GM21619 (cell line): ENCODE data around the gene UGCG.
"Not testable (repeated sequence)": the region's sequence is repeated elsewhere in the genome, so short reads cannot be mapped to it uniquely, and the experiment has no call there.

ENCODE experiments used
- ATAC-seq: cut with Tn5 transposase; IDR thresholded peaks from one replicate; pipeline ENCODE4 v1.9.1; 2021; ENCODE audit not compliant: unreplicated experiment

Gene UGCG

DNA sequence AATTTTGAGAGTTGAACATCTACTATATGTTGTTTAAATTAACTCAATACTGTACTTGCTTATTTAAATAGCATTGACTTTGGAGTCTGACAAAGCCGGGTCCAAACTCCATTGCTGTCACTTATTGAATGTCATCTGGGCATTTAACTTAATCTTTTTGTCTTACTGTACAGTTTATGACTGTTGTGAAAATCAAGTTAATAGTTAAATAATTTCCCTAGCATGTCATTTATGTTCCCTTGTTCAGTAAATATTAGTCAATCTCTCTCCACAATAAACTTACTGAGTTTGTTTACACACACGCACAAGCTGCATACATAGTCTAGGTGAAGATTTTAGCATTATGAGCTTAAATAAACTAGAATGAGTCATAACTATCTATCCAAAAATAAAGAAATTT is 6.3 kb upstream of the UGCG start:
- ATAC-seq = no peak

DNA sequence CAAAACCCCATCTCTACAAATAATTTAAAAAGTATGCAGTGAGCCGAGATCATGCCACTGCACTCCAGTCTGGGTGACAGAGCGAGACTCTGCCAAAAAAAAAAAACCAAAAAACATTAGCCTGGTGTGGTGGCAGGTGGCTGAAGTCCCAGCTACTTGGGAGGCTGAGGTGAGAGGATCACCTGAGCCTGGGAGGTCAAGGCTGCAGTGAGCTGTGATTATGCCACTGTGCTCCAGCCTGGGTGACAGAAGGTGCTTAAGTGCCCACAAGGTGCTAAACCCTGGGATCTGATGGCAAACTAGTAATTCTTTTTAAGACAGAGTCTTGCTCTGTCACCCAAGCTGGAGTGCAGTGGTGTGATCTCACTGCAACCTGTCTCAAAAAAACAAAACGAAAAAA is 5.7 kb upstream of the UGCG start:
- ATAC-seq = not testable (repeated sequence)

- no peak for ATAC-seq
Measured at GRCh38 chr9:111891910-111892499, 4.6 kb upstream of the UGCG start.

DNA sequence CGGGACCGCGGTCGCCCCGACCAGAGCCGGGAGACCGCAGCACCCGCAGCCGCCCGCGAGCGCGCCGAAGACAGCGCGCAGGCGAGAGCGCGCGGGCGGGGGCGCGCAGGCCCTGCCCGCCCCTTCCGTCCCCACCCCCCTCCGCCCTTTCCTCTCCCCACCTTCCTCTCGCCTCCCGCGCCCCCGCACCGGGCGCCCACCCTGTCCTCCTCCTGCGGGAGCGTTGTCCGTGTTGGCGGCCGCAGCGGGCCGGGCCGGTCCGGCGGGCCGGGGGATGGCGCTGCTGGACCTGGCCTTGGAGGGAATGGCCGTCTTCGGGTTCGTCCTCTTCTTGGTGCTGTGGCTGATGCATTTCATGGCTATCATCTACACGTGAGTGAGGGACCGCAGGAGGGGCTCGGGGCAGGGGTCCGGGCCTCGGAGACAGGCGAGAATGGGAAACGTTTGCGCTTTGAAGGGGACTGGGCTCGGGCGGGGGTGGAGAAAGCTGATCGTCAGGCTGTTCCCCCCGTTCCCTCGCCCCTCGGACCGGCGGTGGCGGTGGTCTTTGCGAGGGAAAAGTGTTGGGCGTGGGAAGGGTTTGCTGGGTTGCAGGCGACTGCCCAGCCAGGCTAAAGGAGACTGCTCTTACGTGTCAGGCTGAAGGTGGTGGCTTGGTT is 457 bp downstream of the UGCG start:
- ATAC-seq = peak; percentile 37

DNA sequence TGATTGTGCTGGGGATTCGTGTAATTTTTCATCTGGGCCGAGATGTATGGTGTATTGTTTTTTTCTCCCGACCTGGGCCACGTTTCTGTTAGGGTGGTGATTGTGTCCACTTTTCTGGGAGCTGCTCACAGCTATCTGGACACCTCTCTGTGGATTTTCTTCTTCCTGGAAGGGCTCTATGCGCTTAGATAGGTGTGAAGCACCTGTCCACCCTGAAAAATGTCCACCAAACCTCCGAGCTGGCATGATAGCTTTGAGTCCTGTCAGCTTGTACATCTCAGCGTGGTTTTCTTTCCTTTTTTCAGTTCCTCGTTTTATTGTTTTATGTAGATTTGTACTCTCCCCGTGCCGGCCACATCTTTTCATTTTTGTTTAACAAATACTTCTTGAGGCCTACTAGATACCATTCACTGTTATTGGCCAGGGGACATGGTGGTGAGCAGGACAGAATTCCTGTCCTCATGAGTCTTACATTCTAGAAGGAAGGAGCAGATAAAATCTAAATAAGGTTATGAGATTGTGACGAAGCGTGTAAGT is 1.1 kb downstream of the UGCG start:
- ATAC-seq = no peak

DNA sequence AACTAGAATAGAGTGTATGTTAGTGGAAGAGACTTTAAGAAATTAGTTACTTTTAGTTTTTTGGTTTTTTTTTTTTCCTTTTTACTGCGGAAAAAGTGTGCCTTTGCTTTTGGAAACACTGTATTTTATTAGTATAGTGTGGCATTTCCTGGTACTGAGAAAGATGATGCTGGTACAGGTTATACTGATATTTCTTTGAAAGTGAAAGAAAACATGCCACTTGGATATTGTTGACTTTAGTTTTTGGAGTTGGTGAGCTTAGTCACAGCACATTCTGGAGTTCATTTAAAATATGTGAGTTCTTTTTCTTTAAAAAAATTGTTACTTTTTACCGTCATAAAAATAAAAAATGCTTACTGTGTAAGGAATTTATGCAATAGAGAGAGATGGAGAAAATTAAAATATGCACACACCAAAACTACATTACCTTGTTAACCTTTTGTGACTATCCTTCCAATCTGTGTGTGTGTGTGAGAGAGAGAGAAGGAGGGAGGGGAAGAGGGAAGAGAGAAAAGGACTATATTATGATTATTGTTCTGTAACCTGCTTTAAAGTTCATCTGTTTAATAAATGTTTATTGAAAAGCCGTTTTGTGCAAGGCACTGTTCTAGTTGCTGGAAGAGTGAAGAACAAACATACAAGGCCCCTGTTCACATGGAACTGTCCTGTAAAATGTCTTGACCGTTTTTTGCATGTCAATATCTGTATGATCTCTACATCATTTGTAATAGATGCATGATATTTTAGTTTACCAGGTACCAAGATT is 1.9 kb downstream of the UGCG start:
- ATAC-seq = no peak

DNA sequence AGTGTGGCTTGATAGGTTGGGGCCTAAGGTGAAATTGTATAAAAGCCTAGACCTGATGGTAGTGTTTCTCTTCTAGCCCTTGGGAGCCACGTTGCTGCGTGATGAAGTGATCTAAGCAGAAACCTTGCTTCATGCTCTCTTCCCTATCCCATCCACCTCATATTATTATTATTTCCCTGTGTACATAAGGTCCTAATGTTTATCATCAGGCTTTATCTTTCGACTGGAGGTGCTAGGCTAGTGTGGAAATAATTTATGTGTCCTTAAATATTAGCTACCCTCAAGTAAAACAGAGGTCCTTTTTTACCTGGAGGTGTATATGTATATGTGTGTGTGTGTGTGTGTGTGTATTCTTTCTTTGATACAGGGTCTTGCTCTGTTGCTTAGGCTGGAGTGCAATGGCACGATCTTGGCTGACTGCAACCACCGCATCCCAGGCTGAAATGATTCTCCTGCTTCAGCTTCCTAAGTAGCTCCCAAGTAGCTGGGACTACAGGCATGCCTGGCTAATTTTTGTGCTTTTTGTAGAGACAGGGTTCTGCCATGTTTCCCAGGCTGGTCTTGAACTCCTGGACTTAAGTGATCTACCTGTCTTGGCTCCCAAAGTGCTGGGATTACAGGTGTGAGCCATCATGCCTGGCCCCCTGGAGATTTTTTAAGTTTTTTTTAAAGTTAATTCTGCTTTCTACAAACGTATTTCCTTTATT is 3.7 kb downstream of the UGCG start:
- no peak for ATAC-seq

GRCh38 chr9:111900858-111901612 is 4.4 kb downstream of the UGCG start:
- ATAC-seq = no peak

DNA sequence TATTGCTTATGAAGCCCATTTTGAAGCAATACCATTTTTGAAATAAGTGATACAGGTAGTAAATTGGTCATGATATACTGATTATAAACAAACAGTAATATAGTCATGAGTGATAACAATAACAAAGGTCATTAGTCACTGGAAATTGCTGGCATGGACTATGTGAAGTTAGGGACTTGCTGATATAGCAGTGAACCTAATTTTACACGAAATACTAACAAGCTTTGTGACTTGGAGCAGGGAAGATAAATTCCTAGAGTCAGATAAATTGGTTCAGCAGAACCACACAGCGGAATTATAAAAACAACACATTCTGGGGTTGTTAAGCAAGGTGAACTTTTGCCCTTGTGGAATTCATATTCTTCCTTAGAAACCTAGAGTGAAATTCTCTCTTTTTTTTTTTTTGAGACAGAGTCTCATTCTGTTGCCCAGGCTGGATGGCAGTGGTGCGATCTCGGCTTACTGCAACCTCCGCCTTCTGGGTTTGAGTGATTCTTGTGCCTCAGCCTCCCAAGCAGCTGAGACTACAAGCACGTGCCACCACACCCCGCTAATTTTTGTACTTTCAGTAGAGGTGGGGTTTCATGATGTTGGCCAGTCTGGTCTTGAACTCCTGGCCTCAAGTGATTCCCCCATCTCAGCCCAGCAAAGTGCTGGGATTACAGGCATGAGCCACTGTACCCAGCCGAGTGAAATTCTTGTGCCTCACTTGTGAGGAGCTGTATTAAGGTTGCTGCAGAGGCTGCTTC is 6.0 kb downstream of the UGCG start:
- ATAC-seq = no peak

DNA sequence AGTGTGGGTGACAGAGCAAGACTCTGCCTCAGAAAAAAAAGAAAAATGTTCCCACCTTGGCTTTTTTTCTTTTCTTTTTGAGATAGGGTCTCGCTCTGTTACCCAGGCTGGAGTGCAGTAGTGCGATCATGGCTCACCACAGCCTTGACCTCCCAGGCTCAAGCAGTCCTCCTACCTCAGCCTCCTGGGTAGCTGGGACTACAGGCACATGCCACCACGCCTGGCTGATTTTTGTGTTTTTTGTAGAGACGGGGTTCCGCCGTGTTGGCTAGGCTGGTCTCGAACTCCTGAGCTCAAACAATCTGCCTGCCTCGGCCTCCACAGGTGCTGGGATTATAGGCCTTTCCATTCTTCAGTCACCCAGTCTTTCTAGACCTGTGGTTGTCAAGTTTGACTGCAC is 6.9 kb downstream of the UGCG start:
- not testable (repeated sequence) for ATAC-seq

DNA sequence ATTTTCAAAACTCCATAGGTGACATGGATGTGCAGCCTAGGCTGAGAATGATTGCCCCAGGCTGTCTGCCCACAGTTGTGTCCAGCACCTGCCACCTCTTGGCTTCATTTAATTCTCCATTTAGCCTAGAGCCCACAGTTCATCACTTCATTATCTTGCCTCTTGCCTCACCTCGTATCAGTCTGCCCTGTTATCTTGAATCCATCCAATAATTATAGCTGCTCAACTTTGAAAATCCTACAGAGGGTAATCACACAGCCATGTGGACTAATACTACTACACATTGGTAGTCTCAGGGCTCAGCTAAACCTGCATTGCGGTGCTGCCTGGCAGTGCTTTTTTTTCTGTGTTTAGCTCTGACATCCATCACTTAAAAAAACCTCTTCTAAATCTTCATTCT is 7.4 kb downstream of the UGCG start:
- no peak for ATAC-seq

GRCh38 chr9:111904891-111905291 is 8.3 kb downstream of the UGCG start:
- ATAC-seq = no peak

DNA sequence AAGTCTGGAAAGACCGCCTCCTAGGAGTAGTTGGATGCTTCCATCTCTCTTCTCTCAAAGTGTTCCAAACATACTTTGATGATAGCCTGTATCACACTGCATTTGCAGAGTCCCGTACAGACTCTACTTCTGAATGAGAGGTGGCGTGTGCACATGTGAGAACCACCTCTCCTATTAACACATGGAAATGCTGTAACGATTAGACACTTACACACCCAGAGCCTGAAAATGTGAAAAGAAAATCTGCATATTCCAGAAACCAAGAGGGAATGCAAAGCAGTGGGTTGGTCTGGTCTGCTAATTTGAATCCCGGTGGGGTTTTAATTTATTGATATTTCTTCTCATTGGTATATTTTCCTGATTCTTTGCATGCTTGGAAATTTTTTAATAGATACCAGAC is 10.5 kb downstream of the UGCG start:
- no peak for ATAC-seq

GRCh38 chr9:111909444-111909843 is 12.8 kb downstream of the UGCG start:
- peak; percentile 55 for ATAC-seq

DNA sequence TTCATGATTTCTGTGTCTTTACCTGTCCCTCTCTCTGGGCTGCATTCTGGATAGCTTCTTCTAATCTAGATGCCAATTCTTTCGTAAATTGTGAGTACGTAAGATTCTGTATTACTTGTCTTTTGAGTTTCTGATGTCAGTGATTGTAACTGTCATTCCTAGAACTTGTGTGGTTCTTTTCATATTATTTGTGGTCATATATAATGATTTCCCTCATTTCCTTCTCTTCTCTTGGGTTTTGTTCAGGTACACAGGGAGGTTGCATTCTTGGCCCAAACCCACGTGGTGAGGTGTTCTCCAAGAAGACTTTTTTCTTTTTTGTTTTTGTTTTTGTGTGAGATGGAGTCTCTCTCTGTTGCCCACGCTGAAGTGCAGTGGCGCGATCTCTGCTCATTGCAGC is 13.8 kb downstream of the UGCG start:
- ATAC-seq = no peak

DNA sequence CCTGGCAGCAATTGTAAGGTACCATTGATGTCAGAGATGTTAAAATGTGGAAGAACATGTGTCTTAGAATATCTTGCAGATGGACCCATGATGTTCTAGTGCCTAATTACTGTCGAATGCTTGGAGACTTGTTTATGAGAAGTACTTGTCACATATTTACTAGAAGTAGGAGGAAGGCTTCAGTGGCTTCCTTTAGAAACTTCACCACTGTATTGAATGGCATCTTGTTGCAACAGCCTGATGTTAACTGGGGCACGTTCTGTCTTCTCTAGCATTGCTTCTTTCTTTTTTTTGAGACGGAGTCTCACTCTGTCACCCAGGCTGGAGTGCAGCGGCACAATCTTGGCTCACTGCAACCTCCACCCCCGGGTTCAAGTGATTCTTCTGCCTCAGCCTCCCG is 16.5 kb downstream of the UGCG start:
- ATAC-seq = no peak

- no peak for ATAC-seq
Measured at GRCh38 chr9:111914749-111915424, 18.3 kb downstream of the UGCG start.

DNA sequence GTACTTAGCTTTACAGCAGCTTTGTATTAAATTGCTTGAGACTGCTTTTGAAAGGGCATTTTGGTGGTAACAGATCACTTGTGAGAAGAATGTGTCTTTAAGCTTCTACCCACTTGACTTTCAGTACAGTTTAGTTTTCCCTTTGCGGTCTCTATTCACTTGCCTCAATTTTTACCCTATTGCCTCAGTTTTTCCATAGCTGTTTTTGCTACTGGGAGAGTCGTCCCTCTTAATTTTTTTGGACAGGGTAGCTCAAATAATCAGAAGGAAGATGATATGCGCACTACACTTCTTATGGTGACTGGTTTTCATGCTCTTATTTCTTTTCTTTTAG is 18.8 kb downstream of the UGCG start:
- ATAC-seq = no peak

GRCh38 chr9:111916234-111916645 is 19.6 kb downstream of the UGCG start:
- peak; percentile 56 for ATAC-seq

DNA sequence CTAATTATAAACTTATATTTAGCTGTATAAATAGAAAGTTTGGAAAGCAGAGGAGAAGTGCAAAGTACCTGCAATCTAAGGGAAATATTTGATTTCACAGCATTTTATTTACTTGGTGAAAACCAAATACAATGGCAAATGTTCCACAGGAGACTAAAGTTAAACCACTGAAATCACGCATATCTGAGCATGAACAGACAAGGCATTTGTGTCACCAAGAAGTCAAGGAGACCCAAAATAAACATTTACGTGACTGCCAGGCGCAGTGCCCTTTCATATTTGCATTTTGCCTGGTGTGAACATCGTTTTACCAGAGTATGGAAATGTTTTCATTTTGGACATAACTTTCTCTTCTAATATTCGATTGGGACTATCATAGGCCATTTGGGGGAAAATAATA is 20.6 kb downstream of the UGCG start:
- ATAC-seq = no peak
